Stimulated activated naive CD8-positive, alpha-beta T cell treated with anti-CD3 and anti-CD28 coated beads, Interleukin-15, Interleukin-2, amounts not matched to agents 100 U/mL and 50 U/mL, for 24 hours (primary cell): ENCODE data around the gene GARRE1.

Experiments used
- ATAC-seq: fragments of 150-1000 bp; cut with Tn5 transposase; one replicate; pipeline ENCODE4 v1.10.0; 2021
- DNase-seq: peaks from one replicate; pipeline ENCODE4 v3.0.0; 2021

GARRE1 gene

DNA sequence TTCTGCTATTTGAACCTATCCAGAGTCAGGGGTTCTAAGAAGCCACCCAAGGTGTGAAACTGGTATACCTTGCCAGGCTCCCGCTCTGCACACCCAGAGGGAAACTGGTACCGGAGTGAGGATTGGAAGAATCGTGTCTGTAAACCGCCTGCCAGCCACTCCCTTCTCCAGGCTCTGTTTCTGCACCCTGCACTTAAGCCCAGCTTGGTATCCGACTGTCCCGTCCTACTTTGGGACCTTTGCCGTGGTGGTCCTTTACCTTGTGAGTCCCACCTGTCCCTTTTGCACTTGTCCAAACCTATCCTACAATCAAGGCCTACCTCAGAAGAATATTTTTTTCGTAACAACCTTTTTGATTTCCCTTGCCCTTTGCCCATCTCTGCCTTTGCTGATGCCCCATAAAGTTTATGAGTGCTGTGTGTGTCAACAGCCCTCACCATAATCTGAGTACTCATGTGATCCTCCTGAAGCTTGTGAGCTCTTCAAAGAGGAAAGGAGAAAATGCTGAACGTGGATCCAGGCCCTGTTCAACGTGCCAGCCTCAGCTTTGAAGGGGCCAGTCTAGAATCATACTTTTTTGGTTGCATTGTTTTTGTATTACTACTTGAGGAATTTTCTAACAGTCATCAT, 44.7 kb downstream of the GARRE1 start:
- no peak for DNase-seq
- no peak for ATAC-seq

DNA sequence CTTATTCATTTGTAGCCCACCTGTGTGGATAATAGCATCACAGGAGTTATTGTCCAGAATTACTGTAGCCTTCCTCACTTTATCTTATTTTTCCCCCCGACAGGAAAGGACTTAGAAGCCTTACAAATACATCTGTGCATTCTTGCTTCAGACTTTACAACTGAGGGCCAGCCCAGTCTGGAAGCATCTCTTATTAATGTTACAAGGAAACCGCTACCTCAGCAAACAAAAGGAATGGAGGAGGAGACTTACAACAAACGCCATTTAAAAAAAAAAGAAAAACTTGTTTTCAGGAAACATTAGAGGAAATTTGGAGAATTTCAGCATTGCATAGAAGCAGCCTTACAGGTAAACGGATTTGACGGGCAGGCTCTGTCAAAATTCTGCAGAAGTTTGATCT, 45.2 kb downstream of the GARRE1 start:
- ATAC-seq: no peak

DNA sequence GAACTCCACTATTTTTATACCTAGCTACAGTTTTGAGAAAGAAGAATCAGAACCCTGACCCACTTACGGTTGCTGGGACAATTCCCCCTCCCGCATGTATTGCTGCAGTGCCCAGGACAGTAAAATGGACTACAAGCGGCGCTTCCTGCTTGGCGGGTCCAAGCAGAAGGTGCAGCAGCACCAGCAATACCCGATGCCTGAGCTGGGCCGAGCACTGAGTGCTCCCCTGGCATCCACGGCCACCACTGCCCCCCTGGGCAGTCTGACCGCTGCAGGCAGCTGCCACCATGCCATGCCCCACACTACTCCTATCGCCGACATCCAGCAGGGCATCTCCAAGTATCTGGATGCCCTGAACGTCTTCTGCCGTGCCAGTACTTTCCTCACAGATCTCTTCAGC, 46.0 kb downstream of the GARRE1 start:
- no peak for ATAC-seq
- DNase-seq: no peak

More for the DNA sequence above, 45.2 kb downstream of the GARRE1 start:
- DNase-seq: no peak

DNA sequence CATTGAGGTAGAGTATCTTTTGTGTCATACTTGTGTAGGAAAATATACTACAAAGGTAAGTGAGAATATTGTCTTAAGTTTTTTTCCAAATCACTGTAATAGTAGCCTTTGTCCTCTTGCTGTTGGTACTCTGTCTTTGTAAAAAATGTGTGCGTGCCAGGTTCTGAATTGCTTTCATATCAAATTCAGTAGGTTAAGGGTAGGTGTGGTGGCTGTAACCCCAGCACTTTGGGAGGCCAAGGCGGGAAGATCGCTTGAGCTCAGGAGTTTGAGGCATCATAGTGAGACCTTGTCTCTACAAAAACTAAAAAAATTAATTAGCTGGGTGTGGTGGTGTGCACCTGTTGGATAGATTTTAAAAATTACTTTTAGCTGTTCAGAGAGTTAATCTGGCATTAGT, 46.6 kb downstream of the GARRE1 start:
- no peak for ATAC-seq
- no peak for DNase-seq
